GM23338 (cell line): ENCODE data around the gene MYO3B. TPM values are rescaled to one million over a fixed set of nuclear protein-coding genes. Genes with fewer than 3 reads are reported as not detected.

ENCODE experiments used
- ATAC-seq: fragments of 200-7000 bp; cut with Tn5 transposase; 3 replicates; pipeline ENCODE4 v1.9.1; 2020
- DNase-seq: peaks from one replicate; pipeline ENCODE4 v3.0.0-alpha.2; 2015; ENCODE audit warnings: low spot score
- H2AFZ ChIP-seq: fragments of 200-600 bp; sonication (generic); 2 replicates; pipeline ENCODE4 v1.8.0; 2016; ENCODE audit warnings: antibody characterized with exemption, mild to moderate bottlenecking, moderate library complexity
- H3F3A ChIP-seq: fragments of 200-600 bp; sonication (generic); replicated peaks from 2 replicates; pipeline ENCODE4 v1.8.0; 2017; ENCODE audit warnings: antibody characterized with exemption, mixed run types, low read depth
- H3K27ac ChIP-seq: fragments of 200-600 bp; sonication (generic); 2 replicates; pipeline ENCODE4 v1.6.1; 2016; ENCODE audit warnings: low read depth
- H3K27me3 ChIP-seq: fragments of 200-600 bp; sonication (generic); 2 replicates; pipeline ENCODE4 v1.8.0; 2016; ENCODE audit warnings: mild to moderate bottlenecking, mixed run types, moderate library complexity; ENCODE audit not compliant: insufficient read depth
- H3K36me3 ChIP-seq: fragments of 200-600 bp; sonication (generic); 2 replicates; pipeline ENCODE4 v1.8.0; 2016; ENCODE audit warnings: mild to moderate bottlenecking; ENCODE audit not compliant: insufficient read depth
- H3K4me1 ChIP-seq: fragments of 200-600 bp; sonication (generic); 2 replicates; pipeline ENCODE4 v1.8.0; 2016; ENCODE audit warnings: mild to moderate bottlenecking, moderate library complexity; ENCODE audit not compliant: insufficient read depth
- H3K4me2 ChIP-seq: fragments of 200-600 bp; sonication (generic); 2 replicates; pipeline ENCODE4 v1.7.1; 2017; ENCODE audit warnings: mixed run types
- H3K4me3 ChIP-seq: fragments of 200-600 bp; sonication (generic); 2 replicates; pipeline ENCODE4 v1.6.1; 2016; ENCODE audit warnings: mixed run types
- H3K79me2 ChIP-seq: fragments of 200-600 bp; sonication (generic); replicated peaks from 2 replicates; pipeline ENCODE4 v1.8.0; 2017; ENCODE audit warnings: mild to moderate bottlenecking; ENCODE audit not compliant: insufficient read depth
- H3K9me2 ChIP-seq: fragments of 200-600 bp; sonication (generic); 2 replicates; pipeline ENCODE4 v1.8.0; 2017; ENCODE audit not compliant: insufficient read depth
- H4K20me1 ChIP-seq: fragments of 200-600 bp; sonication (generic); replicated peaks from 2 replicates; pipeline ENCODE4 v1.8.0; 2017; ENCODE audit warnings: mild to moderate bottlenecking; ENCODE audit not compliant: insufficient read depth
- H3K27ac Mint-ChIP-seq: 2 replicates; pipeline ENCODE4 v1.8.0; 2020; ENCODE audit warnings: inconsistent platforms, mild to moderate bottlenecking, moderate library complexity, mixed read lengths
- H3K27me3 Mint-ChIP-seq: 3 replicates; pipeline ENCODE4 v1.8.0; 2022; ENCODE audit warnings: low read depth, mild to moderate bottlenecking, moderate library complexity, mixed read lengths, inconsistent platforms; ENCODE audit not compliant: insufficient read depth, poor library complexity
- H3K36me3 Mint-ChIP-seq: 3 replicates; pipeline ENCODE4 v1.8.0; 2021; ENCODE audit warnings: low read depth, mild to moderate bottlenecking, inconsistent platforms, moderate library complexity, mixed read lengths
- H3K4me1 Mint-ChIP-seq: 3 replicates; pipeline ENCODE4 v1.8.0; 2020; ENCODE audit warnings: mild to moderate bottlenecking, inconsistent platforms, mixed read lengths
- H3K4me3 Mint-ChIP-seq: 3 replicates; pipeline ENCODE4 v1.8.0; 2021; ENCODE audit warnings: moderate library complexity, mild to moderate bottlenecking, inconsistent platforms, mixed read lengths
- H3K9me3 Mint-ChIP-seq: 3 replicates; pipeline ENCODE4 v1.8.0; 2020; ENCODE audit warnings: moderate library complexity, mild to moderate bottlenecking, inconsistent platforms, mixed read lengths
- CREB1 ChIP-seq: fragments of 250-450 bp; sonication (Bioruptor Pico); IDR thresholded peaks from 2 replicates; pipeline ENCODE4 v1.5.0; 2020; ENCODE audit warnings: low read depth, mild to moderate bottlenecking, moderate library complexity
- ETS1 ChIP-seq: IDR thresholded peaks from 2 replicates; pipeline ENCODE4 v1.6.1; 2016; ENCODE audit warnings: antibody characterized with exemption
- EZH2 ChIP-seq: fragments of 200-600 bp; sonication (generic); IDR thresholded peaks from one replicate; pipeline ENCODE4 v1.8.0; 2017; ENCODE audit warnings: antibody characterized with exemption, mild to moderate bottlenecking, low read depth; ENCODE audit not compliant: unreplicated experiment
- EZH2phosphoT487 ChIP-seq: fragments of 200-600 bp; sonication (generic); IDR thresholded peaks from one replicate; pipeline ENCODE4 v1.8.1; 2018; ENCODE audit warnings: antibody characterized with exemption; ENCODE audit not compliant: unreplicated experiment
- JUNB ChIP-seq: IDR thresholded peaks from one replicate; pipeline ENCODE4 v1.6.1; 2016; ENCODE audit warnings: antibody characterized with exemption; ENCODE audit not compliant: unreplicated experiment
- NANOG ChIP-seq: IDR thresholded peaks from 2 replicates; pipeline ENCODE4 v1.6.1; 2016; ENCODE audit warnings: antibody characterized with exemption, borderline replicate concordance
- POLR2AphosphoS5 ChIP-seq: IDR thresholded peaks from 2 replicates; pipeline ENCODE4 v1.6.1; 2016; ENCODE audit warnings: antibody characterized with exemption, low read depth
- REST ChIP-seq: IDR thresholded peaks from one replicate; pipeline ENCODE4 v1.6.1; 2018; ENCODE audit warnings: antibody characterized with exemption; ENCODE audit not compliant: unreplicated experiment
- STAT1 ChIP-seq: IDR thresholded peaks from one replicate; pipeline ENCODE4 v1.6.1; 2016; ENCODE audit warnings: antibody characterized with exemption; ENCODE audit not compliant: unreplicated experiment
- ZNF114 ChIP-seq: fragments of 250-450 bp; sonication (Bioruptor Pico); IDR thresholded peaks from 2 replicates; pipeline ENCODE4 v1.5.0; 2020; ENCODE audit warnings: mild to moderate bottlenecking, moderate library complexity
- ZNF331 ChIP-seq: fragments of 250-450 bp; sonication (Bioruptor Pico); IDR thresholded peaks from 2 replicates; pipeline ENCODE4 v1.5.0; 2020; ENCODE audit warnings: low read depth, mild to moderate bottlenecking, moderate library complexity
- polyA plus RNA-seq: library from polyadenylated mRNA; unstranded; fragments of >200 nt; fragmentation: Nextera tagmentation; extraction: Ambion mirVana; gene quantifications from 2 replicates; pipeline ENCODE4 v1.2.1, GENCODE V29; 2016
- total RNA-seq: library from RNA; depleted of rRNA; stranded (reverse); fragments of >200 nt; shearing (Covaris generic); gene quantifications from 2 replicates; pipeline ENCODE4 v1.2.3, GENCODE V29; 2014
- TF ChIP-seq, protein P1 (sequence below): fragments of 250-450 bp; sonication (Bioruptor Pico); IDR thresholded peaks from 2 replicates; pipeline ENCODE4 v1.5.0; 2020; ENCODE audit warnings: mild to moderate bottlenecking, moderate library complexity
- TF ChIP-seq, protein P2 (sequence below), 2 experiments: fragments of 200-600 bp in 1 of 2; sonication (generic) in 1 of 2; conservative IDR thresholded peaks; 2 replicates each; pipeline versions ENCODE4 v1.5.1 to v1.6.1; 2016 to 2017; ENCODE audit warnings: antibody characterized with exemption in 2 of 2, low read depth in 2 of 2, mild to moderate bottlenecking in 2 of 2, moderate library complexity in 1 of 2

MYO3B gene
- total and polyA plus RNA-seq, 2 experiments from 2014 or later = 0.42 TPM; not detected in 1

GRCh38 chr2:170180031-170180566 is 2.2 kb downstream of the MYO3B start:
- Mint-ChIP-seq H3K27ac (peak overlapping the region; percentile 83), H3K4me3 (no peak overlapping the region), H3K4me1 (peaks cover 28% of the 10 kb centered on the region), H3K36me3 (peaks cover 2% of the 10 kb centered on the region; the same call in 2 of the 3 replicates), H3K27me3 (no peaks in the 10 kb centered on the region), H3K9me3 (peaks cover 7% of the 10 kb centered on the region)
- peak; percentile 39 for DNase-seq
- H3K79me2 ChIP-seq = no peaks in the 10 kb centered on the region
- TF ChIP-seq EZH2phosphoT487 = no peak
- TF ChIP-seq REST = no peak
- TF ChIP-seq CREB1 (CRISPR knock-in tag) = no peak
- no peak for TF ChIP-seq EZH2
- no peak for TF ChIP-seq JUNB
- TF ChIP-seq, protein P1, sequence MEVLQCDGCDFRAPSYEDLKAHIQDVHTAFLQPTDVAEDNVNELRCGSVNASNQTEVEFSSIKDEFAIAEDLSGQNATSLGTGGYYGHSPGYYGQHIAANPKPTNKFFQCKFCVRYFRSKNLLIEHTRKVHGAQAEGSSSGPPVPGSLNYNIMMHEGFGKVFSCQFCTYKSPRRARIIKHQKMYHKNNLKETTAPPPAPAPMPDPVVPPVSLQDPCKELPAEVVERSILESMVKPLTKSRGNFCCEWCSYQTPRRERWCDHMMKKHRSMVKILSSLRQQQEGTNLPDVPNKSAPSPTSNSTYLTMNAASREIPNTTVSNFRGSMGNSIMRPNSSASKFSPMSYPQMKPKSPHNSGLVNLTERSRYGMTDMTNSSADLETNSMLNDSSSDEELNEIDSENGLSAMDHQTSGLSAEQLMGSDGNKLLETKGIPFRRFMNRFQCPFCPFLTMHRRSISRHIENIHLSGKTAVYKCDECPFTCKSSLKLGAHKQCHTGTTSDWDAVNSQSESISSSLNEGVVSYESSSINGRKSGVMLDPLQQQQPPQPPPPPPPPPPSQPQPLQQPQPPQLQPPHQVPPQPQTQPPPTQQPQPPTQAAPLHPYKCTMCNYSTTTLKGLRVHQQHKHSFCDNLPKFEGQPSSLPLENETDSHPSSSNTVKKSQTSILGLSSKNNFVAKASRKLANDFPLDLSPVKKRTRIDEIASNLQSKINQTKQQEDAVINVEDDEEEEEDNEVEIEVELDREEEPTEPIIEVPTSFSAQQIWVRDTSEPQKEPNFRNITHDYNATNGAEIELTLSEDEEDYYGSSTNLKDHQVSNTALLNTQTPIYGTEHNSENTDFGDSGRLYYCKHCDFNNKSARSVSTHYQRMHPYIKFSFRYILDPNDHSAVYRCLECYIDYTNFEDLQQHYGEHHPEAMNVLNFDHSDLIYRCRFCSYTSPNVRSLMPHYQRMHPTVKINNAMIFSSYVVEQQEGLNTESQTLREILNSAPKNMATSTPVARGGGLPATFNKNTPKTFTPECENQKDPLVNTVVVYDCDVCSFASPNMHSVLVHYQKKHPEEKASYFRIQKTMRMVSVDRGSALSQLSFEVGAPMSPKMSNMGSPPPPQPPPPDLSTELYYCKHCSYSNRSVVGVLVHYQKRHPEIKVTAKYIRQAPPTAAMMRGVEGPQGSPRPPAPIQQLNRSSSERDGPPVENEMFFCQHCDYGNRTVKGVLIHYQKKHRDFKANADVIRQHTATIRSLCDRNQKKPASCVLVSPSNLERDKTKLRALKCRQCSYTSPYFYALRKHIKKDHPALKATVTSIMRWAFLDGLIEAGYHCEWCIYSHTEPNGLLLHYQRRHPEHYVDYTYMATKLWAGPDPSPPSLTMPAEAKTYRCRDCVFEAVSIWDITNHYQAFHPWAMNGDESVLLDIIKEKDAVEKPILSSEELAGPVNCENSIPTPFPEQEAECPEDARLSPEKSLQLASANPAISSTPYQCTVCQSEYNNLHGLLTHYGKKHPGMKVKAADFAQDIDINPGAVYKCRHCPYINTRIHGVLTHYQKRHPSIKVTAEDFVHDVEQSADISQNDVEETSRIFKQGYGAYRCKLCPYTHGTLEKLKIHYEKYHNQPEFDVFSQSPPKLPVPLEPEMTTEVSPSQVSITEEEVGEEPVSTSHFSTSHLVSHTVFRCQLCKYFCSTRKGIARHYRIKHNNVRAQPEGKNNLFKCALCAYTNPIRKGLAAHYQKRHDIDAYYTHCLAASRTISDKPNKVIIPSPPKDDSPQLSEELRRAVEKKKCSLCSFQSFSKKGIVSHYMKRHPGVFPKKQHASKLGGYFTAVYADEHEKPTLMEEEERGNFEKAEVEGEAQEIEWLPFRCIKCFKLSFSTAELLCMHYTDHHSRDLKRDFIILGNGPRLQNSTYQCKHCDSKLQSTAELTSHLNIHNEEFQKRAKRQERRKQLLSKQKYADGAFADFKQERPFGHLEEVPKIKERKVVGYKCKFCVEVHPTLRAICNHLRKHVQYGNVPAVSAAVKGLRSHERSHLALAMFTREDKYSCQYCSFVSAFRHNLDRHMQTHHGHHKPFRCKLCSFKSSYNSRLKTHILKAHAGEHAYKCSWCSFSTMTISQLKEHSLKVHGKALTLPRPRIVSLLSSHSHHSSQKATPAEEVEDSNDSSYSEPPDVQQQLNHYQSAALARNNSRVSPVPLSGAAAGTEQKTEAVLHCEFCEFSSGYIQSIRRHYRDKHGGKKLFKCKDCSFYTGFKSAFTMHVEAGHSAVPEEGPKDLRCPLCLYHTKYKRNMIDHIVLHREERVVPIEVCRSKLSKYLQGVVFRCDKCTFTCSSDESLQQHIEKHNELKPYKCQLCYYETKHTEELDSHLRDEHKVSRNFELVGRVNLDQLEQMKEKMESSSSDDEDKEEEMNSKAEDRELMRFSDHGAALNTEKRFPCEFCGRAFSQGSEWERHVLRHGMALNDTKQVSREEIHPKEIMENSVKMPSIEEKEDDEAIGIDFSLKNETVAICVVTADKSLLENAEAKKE = no peak
- no peak for TF ChIP-seq STAT1
- TF ChIP-seq POLR2AphosphoS5 = no peak
- no peak for TF ChIP-seq ZNF114
- TF ChIP-seq ZNF331 (CRISPR knock-in tag) = no peak
- no peak for TF ChIP-seq NANOG
- TF ChIP-seq, protein P2, sequence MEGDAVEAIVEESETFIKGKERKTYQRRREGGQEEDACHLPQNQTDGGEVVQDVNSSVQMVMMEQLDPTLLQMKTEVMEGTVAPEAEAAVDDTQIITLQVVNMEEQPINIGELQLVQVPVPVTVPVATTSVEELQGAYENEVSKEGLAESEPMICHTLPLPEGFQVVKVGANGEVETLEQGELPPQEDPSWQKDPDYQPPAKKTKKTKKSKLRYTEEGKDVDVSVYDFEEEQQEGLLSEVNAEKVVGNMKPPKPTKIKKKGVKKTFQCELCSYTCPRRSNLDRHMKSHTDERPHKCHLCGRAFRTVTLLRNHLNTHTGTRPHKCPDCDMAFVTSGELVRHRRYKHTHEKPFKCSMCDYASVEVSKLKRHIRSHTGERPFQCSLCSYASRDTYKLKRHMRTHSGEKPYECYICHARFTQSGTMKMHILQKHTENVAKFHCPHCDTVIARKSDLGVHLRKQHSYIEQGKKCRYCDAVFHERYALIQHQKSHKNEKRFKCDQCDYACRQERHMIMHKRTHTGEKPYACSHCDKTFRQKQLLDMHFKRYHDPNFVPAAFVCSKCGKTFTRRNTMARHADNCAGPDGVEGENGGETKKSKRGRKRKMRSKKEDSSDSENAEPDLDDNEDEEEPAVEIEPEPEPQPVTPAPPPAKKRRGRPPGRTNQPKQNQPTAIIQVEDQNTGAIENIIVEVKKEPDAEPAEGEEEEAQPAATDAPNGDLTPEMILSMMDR (conservative IDR thresholded peaks at IDR 0.05; ENCODE audit: low read depth in 2 of 2) = no peak
- no peak for TF ChIP-seq ETS1
- peak overlapping the region; percentile 34; the same call in 1 of the 2 replicates for H3K27ac ChIP-seq
- H4K20me1 ChIP-seq = no peaks in the 10 kb centered on the region
- peak; percentile 71 for ATAC-seq
- peaks cover 15% of the 10 kb centered on the region; the same call in 1 of the 2 replicates for H3K4me1 ChIP-seq
- H3F3A ChIP-seq = no peaks in the 10 kb centered on the region
- H3K36me3 ChIP-seq = 0 out of 2 replicates have a peak, but pooled peaks cover 5% of the 10 kb centered on the region
- H3K9me2 ChIP-seq = no peaks in the 10 kb centered on the region
- H3K4me3 ChIP-seq = no peak overlapping the region
- peak overlapping the region; percentile 94 for H2AFZ ChIP-seq
- H3K27me3 ChIP-seq = no peaks in the 10 kb centered on the region
- H3K4me2 ChIP-seq = no peak overlapping the region
